Gastroesophageal sphincter (tissue), 4 donors: ENCODE measurements around the gene TEX264. TPM values are rescaled to one million over a fixed set of nuclear protein-coding genes. Genes with fewer than 3 reads are reported as not detected.

Experiments used
- ATAC-seq: fragments of 150-250 bp; one replicate; pipeline ENCODE4 v1.9.1; 2016; ENCODE audit warnings: mild to moderate bottlenecking, moderate library complexity
- H3K27ac ChIP-seq, 4 donors: fragments of 200-600 bp; sonication (generic) in 3 of 4; 1 replicate in 3 of 4; 2 replicates in 1 of 4; pipeline ENCODE4 v1.5.1; 2016 to 2019
- H3K27me3 ChIP-seq: fragments of 200-600 bp; sonication (generic); one replicate; pipeline ENCODE4 v1.5.1; 2019
- H3K36me3 ChIP-seq, 2 donors: fragments of 200-600 bp; sonication (generic); one replicate each; pipeline ENCODE4 v1.5.1; 2019; ENCODE audit warnings: control low read depth in 1 of 2
- H3K4me1 ChIP-seq, 3 donors: fragments of 200-600 bp; sonication (generic); 1 replicate in 2 of 3; 2 replicates in 1 of 3; pipeline ENCODE4 v1.5.1; 2016 to 2019; ENCODE audit warnings: control low read depth in 2 of 3
- H3K4me3 ChIP-seq, 2 donors: fragments of 200-600 bp; sonication (generic); one replicate each; pipeline ENCODE4 v1.5.1; 2019; ENCODE audit warnings: mild to moderate bottlenecking in 1 of 2, moderate library complexity in 1 of 2
- H3K9me3 ChIP-seq, 3 donors: fragments of 200-600 bp; sonication (generic); one replicate each; pipeline ENCODE4 v1.5.1; 2017 to 2019; ENCODE audit warnings: control low read depth in 2 of 3
- EP300 ChIP-seq: sonication (generic); formaldehyde crosslinking; IDR thresholded peaks from one replicate; pipeline ENCODE4 v1.6.1; 2017; ENCODE audit warnings: antibody characterized with exemption, mild to moderate bottlenecking
- POLR2A ChIP-seq, 2 donors: fragments of 450-650 bp; IDR thresholded peaks; one replicate each; pipeline ENCODE4 v1.6.1; 2017; ENCODE audit warnings: antibody characterized with exemption in 2 of 2, mild to moderate bottlenecking in 2 of 2, moderate library complexity in 1 of 2
- POLR2AphosphoS5 ChIP-seq: sonication (generic); formaldehyde crosslinking; IDR thresholded peaks from one replicate; pipeline ENCODE4 v1.6.1; 2017; ENCODE audit warnings: antibody characterized with exemption
- WGBS, 2 donors: methylation state at CpG; one replicate each; pipeline ENCODE4 v1.1.5; 2018; ENCODE audit warnings: low coverage in 1 of 2; 5-methylcytosine and 5-hydroxymethylcytosine counted together
- total RNA-seq, 4 donors: library from RNA; depleted of rRNA; stranded (reverse); fragments of >200 nt; gene quantifications; one replicate each; pipeline ENCODE4 v1.1.0, GENCODE V29; 2016
- TF ChIP-seq, protein P1 (sequence below), 4 experiments: fragments of 200-600 bp in 2 of 4; fragments of 450-650 bp in 2 of 4; sonication (generic) in 1 of 4; IDR thresholded peaks; one replicate each; pipeline ENCODE4 v1.5.1; 2017 to 2019; ENCODE audit warnings: antibody characterized with exemption in 4 of 4, mild to moderate bottlenecking in 2 of 4, moderate library complexity in 2 of 4

The TEX264 gene
- total RNA-seq, 4 donors from 2014 or later, result 43.9 to 67.5 (median 51.4) TPM

- 59 to 69% methylated on average over 3 to 9 of the region's 15 CpGs for WGBS, 2 donors
- Histone ChIP-seq H3K27ac (peak overlapping the region; percentile 34 to 94 (median 94)), H3K9me3 (no peaks in the 10 kb centered on the region), H3K4me3 (peak overlapping the region; percentile 95 to 97), H3K4me1 (peaks cover 0 to 67% (median 22%) of the 10 kb centered on the region in 3 donors), H3K27me3 (no peaks in the 10 kb centered on the region), H3K36me3 (peaks cover 0 to 12% of the 10 kb centered on the region in 2 donors)
- ATAC-seq, result no peak
- TF ChIP-seq POLR2AphosphoS5 (no peak), POLR2A (IDR thresholded peaks at IDR 0.05) (no peak), EP300 (no peak)
- TF ChIP-seq, protein P1, sequence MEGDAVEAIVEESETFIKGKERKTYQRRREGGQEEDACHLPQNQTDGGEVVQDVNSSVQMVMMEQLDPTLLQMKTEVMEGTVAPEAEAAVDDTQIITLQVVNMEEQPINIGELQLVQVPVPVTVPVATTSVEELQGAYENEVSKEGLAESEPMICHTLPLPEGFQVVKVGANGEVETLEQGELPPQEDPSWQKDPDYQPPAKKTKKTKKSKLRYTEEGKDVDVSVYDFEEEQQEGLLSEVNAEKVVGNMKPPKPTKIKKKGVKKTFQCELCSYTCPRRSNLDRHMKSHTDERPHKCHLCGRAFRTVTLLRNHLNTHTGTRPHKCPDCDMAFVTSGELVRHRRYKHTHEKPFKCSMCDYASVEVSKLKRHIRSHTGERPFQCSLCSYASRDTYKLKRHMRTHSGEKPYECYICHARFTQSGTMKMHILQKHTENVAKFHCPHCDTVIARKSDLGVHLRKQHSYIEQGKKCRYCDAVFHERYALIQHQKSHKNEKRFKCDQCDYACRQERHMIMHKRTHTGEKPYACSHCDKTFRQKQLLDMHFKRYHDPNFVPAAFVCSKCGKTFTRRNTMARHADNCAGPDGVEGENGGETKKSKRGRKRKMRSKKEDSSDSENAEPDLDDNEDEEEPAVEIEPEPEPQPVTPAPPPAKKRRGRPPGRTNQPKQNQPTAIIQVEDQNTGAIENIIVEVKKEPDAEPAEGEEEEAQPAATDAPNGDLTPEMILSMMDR (IDR thresholded peaks at IDR 0.05), result no peak
These were observed 814 bp upstream of the TEX264 start for GRCh38 chr3:51670053-51670822.

DNA sequence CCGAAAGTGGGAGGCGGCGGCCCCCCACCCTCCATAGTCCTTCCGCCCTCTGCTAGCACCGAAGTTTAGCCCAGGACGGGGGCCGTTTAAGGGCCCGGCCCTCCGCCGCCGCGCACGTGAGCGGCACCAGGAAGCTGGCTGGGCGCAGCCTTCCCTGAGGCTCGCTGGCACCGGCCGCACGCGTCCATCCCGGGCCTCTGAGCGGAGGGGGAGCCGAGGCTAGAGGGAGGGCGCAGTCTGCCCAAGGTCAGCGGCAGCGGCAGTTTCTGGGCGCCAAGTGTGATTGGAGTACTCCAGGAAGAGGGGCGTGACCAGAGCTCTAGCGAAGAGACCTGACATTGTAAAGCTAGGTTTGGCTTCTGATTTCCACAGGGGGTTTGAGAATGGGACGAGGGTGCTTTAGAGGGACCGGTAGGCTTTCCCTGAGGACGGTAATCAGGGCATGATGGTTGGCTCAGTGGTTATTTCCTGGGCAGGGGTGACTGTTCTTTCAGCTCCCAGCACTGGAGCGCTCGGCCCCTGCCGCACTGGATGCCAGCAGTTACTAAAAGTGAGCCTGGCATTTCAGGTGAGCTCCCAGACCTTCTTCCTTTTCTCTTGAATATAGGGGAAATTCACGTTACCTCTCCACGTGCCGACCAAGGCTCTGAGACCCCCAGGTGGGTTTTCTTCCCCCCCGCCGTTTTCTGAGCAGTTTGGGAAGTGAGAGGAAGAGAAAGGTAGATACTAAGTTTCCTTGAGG lies 853 bp downstream of the TEX264 start:
- ATAC-seq, result peak; percentile 70

GRCh38 chr3:51673181-51673801 lies 2.2 kb downstream of the TEX264 start:
- Histone ChIP-seq H3K36me3 (peaks cover 0 to 42% of the 10 kb centered on the region in 2 donors), H3K4me3 (no peak overlapping the region), H3K27me3 (no peaks in the 10 kb centered on the region), H3K9me3 (no peaks in the 10 kb centered on the region), H3K27ac (no peak overlapping the region), H3K4me1 (peaks cover 0 to 78% (median 22%) of the 10 kb centered on the region in 3 donors)
- 67 to 68% methylated on average over 2 to 4 of the region's 4 CpGs for WGBS, 2 donors
- no peak for TF ChIP-seq EP300
- no peak for TF ChIP-seq POLR2AphosphoS5
- TF ChIP-seq, protein P1 (IDR thresholded peaks at IDR 0.05), result no peak
- no peak for TF ChIP-seq POLR2A (IDR thresholded peaks at IDR 0.05)
- no peak for ATAC-seq

More for the DNA sequence above, 853 bp downstream of the TEX264 start:
- 0% methylated on average over 4 of the region's 40 CpGs; no CpG with 5 or more reads in 1 of the 2 donors for WGBS, 2 donors
- no peaks in the 10 kb centered on the region for H3K9me3 ChIP-seq
- peak overlapping the region; percentile 95 to 97 for H3K4me3 ChIP-seq
- H3K36me3 ChIP-seq, result peaks cover 0 to 29% of the 10 kb centered on the region in 2 donors
- peaks cover 0 to 73% (median 22%) of the 10 kb centered on the region in 3 donors for H3K4me1 ChIP-seq
- peak overlapping the region; percentile 91 to 94 (median 94) for H3K27ac ChIP-seq
- TF ChIP-seq, protein P1 (IDR thresholded peaks at IDR 0.05), result no peak
- no peak for TF ChIP-seq EP300
- no peak for TF ChIP-seq POLR2A (IDR thresholded peaks at IDR 0.05)
- no peak for TF ChIP-seq POLR2AphosphoS5
- H3K27me3 ChIP-seq, result no peaks in the 10 kb centered on the region

GRCh38 chr3:51673802-51674654 lies 3.0 kb downstream of the TEX264 start:
- Histone ChIP-seq H3K27ac (no peak overlapping the region), H3K27me3 (no peaks in the 10 kb centered on the region), H3K36me3 (peaks cover 0 to 50% of the 10 kb centered on the region in 2 donors), H3K9me3 (no peaks in the 10 kb centered on the region), H3K4me3 (no peak overlapping the region), H3K4me1 (peaks cover 0 to 77% (median 22%) of the 10 kb centered on the region in 3 donors)
- no CpG with 5 or more reads among the region's 14 CpGs for WGBS, 2 donors
- TF ChIP-seq POLR2AphosphoS5 (no peak), EP300 (no peak), POLR2A (IDR thresholded peaks at IDR 0.05) (no peak)
- TF ChIP-seq, protein P1 (IDR thresholded peaks at IDR 0.05), result no peak
- ATAC-seq, result no peak
